Activated T-cell treated with anti-CD3 and anti-CD28 coated beads, Interleukin-2, amount 50 U/mL, for 4 hours (primary cell): ENCODE results near the gene FBXO39. TPM values are rescaled to one million over a fixed set of nuclear protein-coding genes. Genes with fewer than 3 reads are reported as not detected.
"Not testable (repeated sequence)": the region's sequence is repeated elsewhere in the genome, so short reads cannot be mapped to it uniquely, and the experiment has no call there.

Source experiments
- ATAC-seq, 2 donors: fragments of 200-7000 bp; cut with Tn5 transposase; one replicate each; pipeline ENCODE4 v1.10.0; 2021
- DNase-seq: peaks from one replicate; pipeline ENCODE4 v3.0.0-alpha.2; 2020
- H3K27me3 Mint-ChIP-seq: one replicate; pipeline ENCODE4 v1.8.0; 2021; ENCODE audit warnings: low read depth, mixed read lengths
- H3K36me3 Mint-ChIP-seq: one replicate; pipeline ENCODE4 v1.8.0; 2022; ENCODE audit warnings: mixed read lengths; ENCODE audit not compliant: insufficient read depth
- H3K4me1 Mint-ChIP-seq: one replicate; pipeline ENCODE4 v1.8.0; 2021; ENCODE audit warnings: low read depth, mixed read lengths
- H3K4me3 Mint-ChIP-seq: one replicate; pipeline ENCODE4 v1.8.0; 2021; ENCODE audit warnings: mild to moderate bottlenecking, moderate library complexity, mixed read lengths
- H3K9me3 Mint-ChIP-seq: one replicate; pipeline ENCODE4 v1.8.0; 2021; ENCODE audit warnings: mixed read lengths
- total RNA-seq, 3 donors: library from RNA; stranded (reverse); gene quantifications; one replicate each; pipeline ENCODE4 v1.2.1, GENCODE V29; 2021

FBXO39 gene
- total RNA-seq, 3 donors from 2014 or later: not detected

DNA sequence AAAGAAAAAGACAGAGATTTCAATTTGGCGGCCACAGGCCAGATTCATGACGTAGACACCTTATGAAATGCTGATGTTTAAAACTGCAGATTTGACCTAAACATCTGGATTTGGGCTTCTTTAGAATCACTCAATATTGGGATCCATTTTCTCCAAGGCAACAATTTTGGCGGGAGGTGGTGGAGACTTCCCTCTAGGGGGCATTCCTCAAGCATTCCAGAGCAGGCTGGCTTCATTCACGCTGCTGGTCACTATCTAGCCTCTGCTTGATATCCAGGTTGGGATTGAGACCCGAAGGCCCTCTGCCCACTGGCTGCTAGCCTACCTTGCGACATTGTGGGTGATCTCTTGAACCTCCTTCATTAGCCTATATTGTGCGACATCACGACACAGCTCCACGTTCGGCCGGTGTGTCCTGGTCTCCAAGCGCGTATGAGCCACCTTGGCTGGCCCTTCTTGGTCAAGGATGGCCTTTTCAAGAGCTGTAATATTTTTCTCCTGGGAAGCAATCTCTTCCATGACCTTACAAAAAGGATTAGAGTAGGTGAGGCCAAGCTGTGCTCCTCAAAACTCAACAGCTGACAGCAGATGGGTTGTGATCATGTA, 24.5 kb downstream of the FBXO39 start:
- Mint-ChIP-seq H3K4me1 (no peaks in the 10 kb centered on the region), H3K27me3 (no peaks in the 10 kb centered on the region), H3K4me3 (no peak overlapping the region), H3K36me3 (no peaks in the 10 kb centered on the region), H3K9me3 (no peaks in the 10 kb centered on the region)
- DNase-seq: no peak
- ATAC-seq: peak in 1 of 2 donors; percentile 40

DNA sequence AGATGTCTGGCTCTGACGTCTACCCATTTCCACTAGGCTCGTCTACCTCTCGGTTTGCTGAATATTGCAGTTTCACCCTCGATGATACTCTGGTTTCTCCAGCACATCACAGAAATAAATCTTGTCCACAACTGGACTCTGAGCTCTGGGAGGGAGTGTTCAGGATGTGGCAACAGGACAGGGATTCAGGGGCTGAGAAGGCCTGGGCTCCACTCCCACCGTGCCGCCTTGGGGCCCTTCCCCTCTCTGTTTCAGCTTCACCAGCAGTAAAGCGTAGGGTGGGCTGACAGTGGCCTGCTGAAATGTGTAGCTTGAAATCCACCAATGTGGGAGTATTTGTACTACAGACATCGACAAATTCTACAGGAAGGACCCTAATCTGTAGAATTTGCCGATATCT, 35.5 kb downstream of the FBXO39 start:
- DNase-seq: no peak
- H3K36me3 Mint-ChIP-seq: no peaks in the 10 kb centered on the region
- ATAC-seq: no peak
- H3K9me3 Mint-ChIP-seq: no peaks in the 10 kb centered on the region
- H3K4me1 Mint-ChIP-seq: no peaks in the 10 kb centered on the region
- peaks cover 38% of the 10 kb centered on the region for H3K27me3 Mint-ChIP-seq
- no peak overlapping the region for H3K4me3 Mint-ChIP-seq

DNA sequence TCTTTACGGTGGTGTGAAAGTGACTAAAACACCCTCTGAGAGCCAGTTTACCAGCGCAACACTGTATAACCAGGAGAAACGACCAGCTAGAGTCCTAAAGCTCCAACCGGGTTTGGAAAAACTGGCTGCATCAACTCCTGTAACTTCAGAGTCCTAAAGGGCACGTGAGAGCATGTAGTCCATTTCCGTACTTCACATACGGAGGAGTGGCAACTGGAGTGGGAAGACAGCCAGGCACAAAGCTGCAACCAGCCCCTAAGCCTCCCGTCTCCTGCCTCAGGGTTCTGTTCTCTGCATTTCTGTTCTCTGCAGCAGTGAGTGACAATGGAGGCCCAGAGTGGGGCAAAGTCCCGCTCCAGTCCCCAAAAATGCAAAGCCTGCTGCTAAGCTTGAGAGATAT, 36.3 kb downstream of the FBXO39 start:
- no peaks in the 10 kb centered on the region for H3K9me3 Mint-ChIP-seq
- H3K4me3 Mint-ChIP-seq: no peak overlapping the region
- H3K36me3 Mint-ChIP-seq: no peaks in the 10 kb centered on the region
- ATAC-seq: no peak
- H3K27me3 Mint-ChIP-seq: peaks cover 38% of the 10 kb centered on the region
- no peak for DNase-seq
- H3K4me1 Mint-ChIP-seq: no peaks in the 10 kb centered on the region

DNA sequence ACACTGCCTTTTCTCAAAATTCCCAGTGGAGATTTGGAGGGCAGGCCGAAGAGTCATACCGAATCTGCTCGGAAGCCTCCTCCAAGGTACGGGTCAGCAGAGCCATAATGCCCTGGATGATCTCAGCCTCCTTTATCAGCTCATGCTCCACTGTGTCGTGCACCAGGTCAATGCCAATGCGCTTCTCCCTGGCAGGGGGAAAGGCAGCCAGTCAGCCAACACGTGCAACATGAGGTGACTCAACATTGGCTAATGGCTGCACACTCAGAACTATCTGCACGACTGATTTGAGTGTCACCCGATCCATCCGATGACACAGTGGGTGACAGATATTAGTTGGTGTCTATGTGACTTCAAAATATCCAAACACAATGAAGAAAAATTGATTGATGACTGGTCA, 39.8 kb downstream of the FBXO39 start:
- DNase-seq (no peak), ATAC-seq (no peak)
- H3K4me1 Mint-ChIP-seq: no peaks in the 10 kb centered on the region
- H3K4me3 Mint-ChIP-seq: no peak overlapping the region
- H3K9me3 Mint-ChIP-seq: peaks cover 3% of the 10 kb centered on the region
- H3K27me3 Mint-ChIP-seq: peaks cover 39% of the 10 kb centered on the region
- no peaks in the 10 kb centered on the region for H3K36me3 Mint-ChIP-seq

DNA sequence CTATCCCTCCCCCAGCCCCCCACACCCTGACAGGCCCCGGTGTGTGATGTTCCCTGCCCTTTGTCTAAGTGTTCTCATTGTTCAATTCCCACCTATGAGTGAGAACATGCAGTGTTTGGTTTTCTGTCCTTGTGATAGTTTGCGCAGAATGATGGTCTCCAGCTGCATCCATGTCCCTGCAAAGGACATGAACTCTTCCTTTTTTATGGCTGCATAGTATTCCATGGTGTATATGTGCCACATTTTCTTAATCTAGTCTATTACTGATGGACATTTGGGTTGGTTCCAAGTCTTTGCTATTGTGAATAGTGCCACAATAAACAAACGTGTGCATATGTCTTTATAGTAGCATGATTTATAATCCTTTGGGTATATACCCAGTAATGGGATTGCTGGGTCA, 40.4 kb downstream of the FBXO39 start:
- ATAC-seq, H3K4me3 Mint-ChIP-seq, H3K4me1 Mint-ChIP-seq, DNase-seq, H3K9me3 Mint-ChIP-seq, H3K36me3 Mint-ChIP-seq: not testable (repeated sequence)
- peaks cover 40% of the 10 kb centered on the region for H3K27me3 Mint-ChIP-seq

DNA sequence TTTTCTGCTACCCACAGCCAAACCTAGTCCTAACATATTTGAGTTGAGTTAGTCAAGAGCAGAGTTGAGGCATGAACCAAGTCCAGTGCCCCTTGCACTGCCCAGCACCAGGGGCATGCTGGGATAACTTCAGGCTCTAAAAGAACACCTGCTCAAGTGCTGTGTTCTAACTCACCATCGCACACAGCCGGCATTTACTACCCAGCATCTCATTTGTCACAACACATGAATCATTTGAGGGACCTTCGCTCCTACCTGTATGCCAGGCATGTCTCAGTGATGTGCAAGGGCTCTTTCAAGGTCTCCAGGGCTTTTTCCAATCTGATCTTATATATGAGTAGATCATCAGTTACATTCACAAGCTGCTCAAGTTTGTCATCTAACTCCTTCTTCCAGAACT, 42.9 kb downstream of the FBXO39 start:
- Mint-ChIP-seq H3K36me3 (no peaks in the 10 kb centered on the region), H3K4me3 (no peak overlapping the region), H3K9me3 (peaks cover 3% of the 10 kb centered on the region), H3K27me3 (peaks cover 34% of the 10 kb centered on the region), H3K4me1 (no peaks in the 10 kb centered on the region)
- DNase-seq: no peak
- ATAC-seq: no peak

DNA sequence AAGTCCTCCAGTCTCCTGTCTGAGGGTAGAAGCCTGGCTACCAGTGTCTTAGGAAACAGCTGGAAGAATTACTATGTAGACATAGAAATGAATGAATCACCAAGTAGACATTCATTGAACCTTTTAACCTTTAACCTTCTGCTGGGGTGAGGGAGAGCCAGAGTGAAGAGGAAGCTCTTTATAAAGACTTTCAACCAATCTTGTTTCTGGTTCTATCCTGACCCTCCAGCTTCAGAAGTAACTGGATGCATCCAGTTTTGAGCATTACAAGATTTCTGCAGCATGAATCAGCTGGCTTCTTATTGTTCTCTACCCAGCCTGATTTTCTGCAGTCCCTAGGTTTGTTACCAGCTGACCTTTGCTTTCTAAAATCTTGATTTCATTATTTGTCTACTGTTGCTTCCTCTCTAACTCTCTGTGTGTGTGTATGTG, 47.0 kb downstream of the FBXO39 start:
- H3K36me3 Mint-ChIP-seq: no peaks in the 10 kb centered on the region
- peaks cover 3% of the 10 kb centered on the region for H3K9me3 Mint-ChIP-seq
- DNase-seq (no peak), ATAC-seq (no peak)
- peaks cover 32% of the 10 kb centered on the region for H3K27me3 Mint-ChIP-seq
- no peaks in the 10 kb centered on the region for H3K4me1 Mint-ChIP-seq
- no peak overlapping the region for H3K4me3 Mint-ChIP-seq

DNA sequence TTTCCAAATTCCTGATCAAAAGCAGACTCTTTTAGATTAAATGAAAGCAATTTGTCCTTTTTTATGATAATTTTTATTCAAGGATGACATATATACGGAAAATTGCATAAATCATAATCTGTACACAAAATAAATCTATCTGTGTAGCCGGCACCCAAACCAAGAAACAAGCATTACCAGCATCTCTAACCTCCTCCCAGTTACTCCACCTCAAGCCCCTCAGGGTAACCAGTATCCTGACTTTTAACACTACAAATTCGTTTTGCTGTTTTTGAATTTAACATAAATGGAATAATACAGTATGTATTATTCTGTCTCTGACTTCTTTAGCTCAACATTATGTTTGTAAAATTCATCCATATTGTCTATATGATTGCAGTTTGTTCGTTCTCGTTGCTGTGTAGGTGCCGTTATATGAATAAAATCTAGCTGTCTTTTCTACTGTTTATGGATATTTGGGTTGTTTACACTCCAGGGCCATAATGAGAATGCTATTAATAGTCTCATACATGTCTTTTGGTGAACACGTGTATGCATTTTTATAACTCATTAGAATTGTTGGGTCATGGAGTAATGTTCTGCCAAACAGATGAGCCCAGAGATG, 54.5 kb downstream of the FBXO39 start:
- Mint-ChIP-seq H3K27me3 (peaks cover 55% of the 10 kb centered on the region), H3K36me3 (no peaks in the 10 kb centered on the region), H3K4me1 (peaks cover 11% of the 10 kb centered on the region), H3K9me3 (no peaks in the 10 kb centered on the region), H3K4me3 (no peak overlapping the region)
- DNase-seq (no peak), ATAC-seq (no peak)

DNA sequence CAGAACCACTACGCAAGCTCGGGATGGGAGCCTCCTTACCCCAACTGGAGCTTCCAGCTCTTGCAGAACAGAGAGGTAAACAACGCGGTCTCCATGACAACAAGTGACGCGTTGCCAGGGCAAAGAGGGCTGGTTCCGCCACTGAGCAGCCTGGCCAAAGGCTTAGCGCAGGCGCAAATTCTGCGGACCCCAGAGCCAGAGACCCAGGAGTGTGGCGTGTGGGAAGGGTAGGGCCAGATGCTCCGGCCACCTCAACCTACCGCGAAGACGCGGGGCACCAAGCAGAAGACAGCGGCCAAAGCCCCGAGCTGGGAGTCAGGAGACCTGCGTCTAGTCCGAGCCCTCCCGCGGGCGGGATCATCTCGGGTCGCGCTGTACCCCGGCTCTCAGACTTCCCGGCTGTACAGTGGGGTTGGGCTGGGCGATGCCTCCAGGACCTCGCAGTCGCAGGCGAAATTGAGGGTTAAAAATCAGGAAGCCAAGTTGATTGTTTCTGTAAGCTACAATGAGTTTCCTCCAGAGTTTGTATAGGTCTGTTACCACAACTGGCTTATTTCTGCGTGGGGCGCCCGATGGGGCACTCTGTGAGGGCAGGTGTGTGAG, 55.7 kb downstream of the FBXO39 start, which contains the start of gene TEKT1:
TEKT1 (minus strand) TSS at position 69 of the 603 bp plus-strand sequence. CDS start 1,353 bp downstream, outside the sequence.
- no peaks in the 10 kb centered on the region for H3K36me3 Mint-ChIP-seq
- no peaks in the 10 kb centered on the region for H3K9me3 Mint-ChIP-seq
- H3K4me3 Mint-ChIP-seq: peak within 1 kb of the TSS; percentile 77
- H3K4me1 Mint-ChIP-seq: peaks cover 11% of the 10 kb centered on the region
- ATAC-seq (peak; percentile 90), DNase-seq (peak; percentile 51)
- H3K27me3 Mint-ChIP-seq: peaks cover 61% of the 10 kb centered on the region

Other genes with a start within 250 kb of the FBXO39 start
- gene PITPNM3, start 219.7 kb upstream of the FBXO39 start, total RNA-seq: under 1 TPM; 0.33 to 0.58 (median 0.56) TPM
- gene KIAA0753, start 135.5 kb upstream of the FBXO39 start, total RNA-seq: 10 to 100 TPM; 16.9 to 19.2 (median 17.1) TPM
- gene TXNDC17, start 135.2 kb upstream of the FBXO39 start, total RNA-seq: 100 to 1,000 TPM; 107 to 122 (median 108) TPM
- gene MED31, start 124.6 kb upstream of the FBXO39 start, total RNA-seq: 10 to 100 TPM; 20.6 to 28.1 (median 25.2) TPM
- 1 to 10 TPM in 2 of 3 donors, under 1 TPM in 1; 0.90 to 1.8 (median 1.1) TPM for gene C17orf100, start 124.5 kb upstream of the FBXO39 start, total RNA-seq
- gene SLC13A5, start 62.8 kb upstream of the FBXO39 start, total RNA-seq: under 1 TPM in 1 of 3 donors, not detected in 2; 0.13 TPM
- gene XAF1, start 20.2 kb upstream of the FBXO39 start, total RNA-seq: 10 to 100 TPM in 1 of 3 donors, 1 to 10 TPM in 2; 3.9 to 10.1 (median 7.8) TPM
- gene TEKT1, start 55.5 kb downstream of the FBXO39 start, total RNA-seq: not detected
- gene ALOX12, start 219.8 kb downstream of the FBXO39 start, total RNA-seq: not detected
- gene RNASEK, start 236.4 kb downstream of the FBXO39 start, total RNA-seq: 100 to 1,000 TPM; 138 to 150 (median 139) TPM
- under 1 TPM; 0.21 to 0.41 (median 0.25) TPM for gene BCL6B, start 246.8 kb downstream of the FBXO39 start, total RNA-seq